Vagina (tissue), 2 donors: ENCODE measurements around the gene DENND1A. TPM values are rescaled to one million over a fixed set of nuclear protein-coding genes. Genes with fewer than 3 reads are reported as not detected.

ENCODE experiments used
- DNase-seq, 2 donors: peaks; one replicate each; pipeline ENCODE4 v3.0.0-alpha.2; 2017; ENCODE audit errors: extremely low spot score in 2 of 2
- H3K27ac ChIP-seq: fragments of 200-600 bp; sonication (generic); one replicate; pipeline ENCODE4 v1.5.1; 2019
- H3K27me3 ChIP-seq: fragments of 200-600 bp; sonication (generic); one replicate; pipeline ENCODE4 v1.5.1; 2019
- H3K36me3 ChIP-seq, 2 donors: fragments of 200-600 bp; sonication (generic); one replicate each; pipeline ENCODE4 v1.5.1; 2017 to 2019
- H3K4me1 ChIP-seq: fragments of 200-600 bp; sonication (generic); one replicate; pipeline ENCODE4 v1.5.1; 2019
- H3K4me3 ChIP-seq, 2 donors: fragments of 200-600 bp; sonication (generic); 1 replicate in 1 of 2; 2 replicates in 1 of 2; pipeline ENCODE4 v1.5.1; 2016 to 2019
- H3K9me3 ChIP-seq: fragments of 200-600 bp; sonication (generic); one replicate; pipeline ENCODE4 v1.5.1; 2019
- CTCF ChIP-seq, 3 experiments: fragments of 450-650 bp in 2 of 3; fragments of 200-600 bp in 1 of 3; sonication (generic) in 1 of 3; IDR thresholded peaks; one replicate each; pipeline ENCODE4 v1.5.1; 2017 to 2019; ENCODE audit warnings: antibody characterized with exemption in 3 of 3, mild to moderate bottlenecking in 2 of 3, moderate library complexity in 2 of 3
- POLR2A ChIP-seq, 2 donors: fragments of 450-650 bp; IDR thresholded peaks; one replicate each; pipeline ENCODE4 v1.6.1; 2017; ENCODE audit warnings: antibody characterized with exemption in 2 of 2, mild to moderate bottlenecking in 2 of 2, moderate library complexity in 2 of 2
- POLR2AphosphoS5 ChIP-seq, 2 donors: sonication (generic); formaldehyde crosslinking; IDR thresholded peaks; one replicate each; pipeline ENCODE4 v1.9.0; 2017; ENCODE audit warnings: antibody characterized with exemption in 2 of 2, mild to moderate bottlenecking in 2 of 2, low read depth in 1 of 2; ENCODE audit not compliant: insufficient read depth in 1 of 2
- intact Hi-C: fragments of 100-400 bp; cut with DNase I; formaldehyde crosslinking; loops from one replicate; pipeline ENCODE4 v1.15.1; 2023
- total RNA-seq: library from RNA; depleted of rRNA; stranded (reverse); fragments of >200 nt; gene quantifications from one replicate; pipeline ENCODE4 v1.2.3, GENCODE V29; 2016

DENND1A gene
- total RNA-seq, 1 donor from 2014 or later: 20.4 TPM

DNA sequence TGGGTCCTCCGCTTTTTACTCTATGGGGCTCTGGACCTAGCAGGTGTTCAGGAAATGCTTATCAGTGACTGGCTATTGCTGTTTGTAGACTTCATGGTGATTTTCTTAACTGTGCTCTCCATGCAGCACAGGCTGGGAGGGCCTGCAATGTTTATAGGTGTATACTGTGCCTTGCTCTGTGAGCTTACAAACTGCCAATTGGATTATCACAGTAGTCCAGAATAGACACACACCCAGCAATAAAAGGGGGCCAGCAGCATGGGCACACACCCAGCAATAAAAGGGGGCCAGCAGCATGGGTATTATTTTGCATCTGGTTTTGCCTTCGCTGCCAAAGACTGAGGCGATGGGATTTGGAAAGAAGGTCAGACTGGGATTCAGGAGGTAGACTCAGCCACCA is 473.9 kb downstream of the DENND1A start:
- intact Hi-C loops: no loop called here
- H3K36me3 ChIP-seq: peaks cover 0 to 14% of the 10 kb centered on the region in 2 donors

GRCh38 chr9:123455187-123455586 is 474.7 kb downstream of the DENND1A start:
- H3K27ac ChIP-seq: no peak overlapping the region
- TF ChIP-seq CTCF (IDR thresholded peaks at IDR 0.05) (no peak), POLR2AphosphoS5 (IDR thresholded peaks at IDR 0.05; ENCODE audit: insufficient read depth in 1 of 2, low read depth in 1 of 2) (no peak), POLR2A (IDR thresholded peaks at IDR 0.05) (no peak)
- no peaks in the 10 kb centered on the region for H3K9me3 ChIP-seq
- H3K27me3 ChIP-seq: no peaks in the 10 kb centered on the region
- H3K4me3 ChIP-seq: no peak overlapping the region
- intact Hi-C loops: no loop called here
- no peaks in the 10 kb centered on the region for H3K4me1 ChIP-seq
- H3K36me3 ChIP-seq: peaks cover 0 to 14% of the 10 kb centered on the region in 2 donors
- no peak for DNase-seq

More for the DNA sequence above, 473.9 kb downstream of the DENND1A start:
- Histone ChIP-seq H3K4me3 (no peak overlapping the region), H3K27ac (no peak overlapping the region), H3K4me1 (no peaks in the 10 kb centered on the region), H3K9me3 (no peaks in the 10 kb centered on the region), H3K27me3 (no peaks in the 10 kb centered on the region)
- DNase-seq: no peak
- TF ChIP-seq POLR2AphosphoS5 (IDR thresholded peaks at IDR 0.05; ENCODE audit: insufficient read depth in 1 of 2, low read depth in 1 of 2): no peak
- no peak for TF ChIP-seq POLR2A (IDR thresholded peaks at IDR 0.05)
- TF ChIP-seq CTCF (IDR thresholded peaks at IDR 0.05): no peak

GRCh38 chr9:123454361-123454760 is 475.6 kb downstream of the DENND1A start:
- DNase-seq: no peak
- Histone ChIP-seq H3K27me3 (no peaks in the 10 kb centered on the region), H3K4me3 (no peak overlapping the region), H3K4me1 (no peaks in the 10 kb centered on the region), H3K9me3 (no peaks in the 10 kb centered on the region), H3K36me3 (peaks cover 0 to 14% of the 10 kb centered on the region in 2 donors), H3K27ac (no peak overlapping the region)
- TF ChIP-seq CTCF (IDR thresholded peaks at IDR 0.05) (no peak), POLR2AphosphoS5 (IDR thresholded peaks at IDR 0.05; ENCODE audit: insufficient read depth in 1 of 2, low read depth in 1 of 2) (no peak), POLR2A (IDR thresholded peaks at IDR 0.05) (no peak)
- intact Hi-C loops: no loop called here

DNA sequence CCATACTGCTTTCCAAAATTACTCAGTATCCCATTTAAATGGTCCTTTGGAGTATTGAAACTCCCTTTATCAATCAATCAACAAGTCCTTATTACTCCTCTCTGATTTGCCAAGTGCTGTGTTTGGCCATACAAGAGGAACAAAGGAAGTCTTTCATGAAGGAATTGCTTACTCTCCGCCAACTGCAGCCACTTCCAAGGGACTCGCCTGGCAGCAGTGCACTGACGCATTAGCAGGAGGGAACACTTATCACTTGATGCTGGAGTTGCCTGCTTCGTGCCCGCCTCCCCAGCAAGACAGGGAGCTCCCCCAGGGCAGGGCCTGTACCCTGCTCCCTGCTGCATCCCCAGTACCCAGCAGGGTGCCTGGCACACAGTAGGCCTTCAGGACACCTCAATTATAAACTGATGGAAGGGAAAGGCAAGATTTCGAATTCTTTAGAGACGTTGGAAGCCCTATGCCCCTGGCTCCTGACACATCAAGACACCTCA is 476.1 kb downstream of the DENND1A start:
- TF ChIP-seq POLR2AphosphoS5 (IDR thresholded peaks at IDR 0.05; ENCODE audit: insufficient read depth in 1 of 2, low read depth in 1 of 2) (no peak), CTCF (IDR thresholded peaks at IDR 0.05) (no peak), POLR2A (IDR thresholded peaks at IDR 0.05) (no peak)
- Histone ChIP-seq H3K27me3 (no peaks in the 10 kb centered on the region), H3K27ac (no peak overlapping the region), H3K36me3 (peaks cover 0 to 14% of the 10 kb centered on the region in 2 donors), H3K9me3 (no peaks in the 10 kb centered on the region), H3K4me3 (no peak overlapping the region), H3K4me1 (no peaks in the 10 kb centered on the region)
- DNase-seq: no peak
- intact Hi-C loops: no loop called here

DNA sequence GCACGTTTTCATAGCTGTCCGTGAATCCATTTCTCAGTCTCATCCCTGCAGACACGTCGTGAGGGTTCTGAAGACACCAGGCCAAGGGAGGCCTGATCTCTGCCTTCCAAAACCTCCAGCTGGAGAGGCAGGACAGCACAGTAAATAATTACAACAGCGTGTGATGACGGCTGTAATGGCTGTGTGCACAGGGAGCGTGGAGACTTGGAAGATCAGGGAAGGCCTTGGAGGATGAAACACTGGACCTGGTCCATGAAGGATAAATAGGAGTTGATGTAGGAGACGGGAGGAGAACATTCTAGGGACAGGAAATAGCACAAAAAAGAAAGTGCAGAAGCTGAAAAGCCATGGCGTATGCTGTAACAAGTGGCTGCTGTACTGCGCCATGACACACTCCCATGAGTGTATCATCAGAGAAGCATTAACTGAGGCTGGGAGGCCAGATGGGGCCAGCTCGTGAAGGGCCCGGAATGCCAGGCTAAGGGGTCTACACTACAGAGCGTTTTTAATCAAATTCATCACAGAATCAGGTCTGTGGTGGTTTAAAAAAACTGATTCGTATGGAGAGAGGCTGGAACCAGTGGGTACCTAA is 476.8 kb downstream of the DENND1A start:
- intact Hi-C loops: no loop called here
- TF ChIP-seq POLR2AphosphoS5 (IDR thresholded peaks at IDR 0.05; ENCODE audit: insufficient read depth in 1 of 2, low read depth in 1 of 2): no peak
- no peak for TF ChIP-seq CTCF (IDR thresholded peaks at IDR 0.05)
- no peak for TF ChIP-seq POLR2A (IDR thresholded peaks at IDR 0.05)
- no peak overlapping the region for H3K4me3 ChIP-seq
- H3K27me3 ChIP-seq: no peaks in the 10 kb centered on the region
- no peaks in the 10 kb centered on the region for H3K9me3 ChIP-seq
- no peak for DNase-seq
- no peak overlapping the region for H3K27ac ChIP-seq
- no peaks in the 10 kb centered on the region for H3K4me1 ChIP-seq
- H3K36me3 ChIP-seq: peaks cover 0 to 14% of the 10 kb centered on the region in 2 donors
